Kidney (tissue), 14 donors: ENCODE data around the gene RPL38. TPM values are rescaled to one million over a fixed set of nuclear protein-coding genes. Genes with fewer than 3 reads are reported as not detected.

Experiments
- DNase-seq, 5 donors: peaks; one replicate each; pipeline ENCODE4 v3.0.0-alpha.2; 2013 to 2020
- FAIRE-seq: peaks from 2 replicates; lab custom pipeline; 2012; peaks lifted over from hg19 to GRCh38; lab: Jason Lieb, UNC
- H3K27ac ChIP-seq, 2 donors: one replicate each; pipeline ENCODE4 v1.7.0; 2013; ENCODE audit warnings: low read depth in 2 of 2, low read length in 2 of 2, inconsistent platforms in 1 of 2
- H3K27me3 ChIP-seq: one replicate; pipeline ENCODE4 v1.7.1; 2013; ENCODE audit warnings: low read length, inconsistent platforms; ENCODE audit not compliant: control insufficient read depth, insufficient read depth
- H3K36me3 ChIP-seq, 3 donors: one replicate each; pipeline versions ENCODE4 v1.7.0 to v1.7.1; 2013; ENCODE audit warnings: low read length in 3 of 3, control low read depth in 1 of 3, inconsistent platforms in 1 of 3; ENCODE audit not compliant: insufficient read depth in 3 of 3, control insufficient read depth in 2 of 3
- H3K4me1 ChIP-seq, 3 donors: one replicate each; pipeline versions ENCODE4 v1.7.0 to v1.7.1; 2013; ENCODE audit warnings: low read length in 3 of 3, inconsistent platforms in 1 of 3, low read depth in 1 of 3; ENCODE audit not compliant: control insufficient read depth in 2 of 3, insufficient read depth in 2 of 3
- H3K4me3 ChIP-seq, 3 donors: one replicate each; pipeline versions ENCODE4 v1.7.0 to v1.8.1; 2013; ENCODE audit warnings: low read length in 3 of 3, control low read depth in 1 of 3, inconsistent platforms in 1 of 3
- H3K9ac ChIP-seq, 3 donors: one replicate each; pipeline versions ENCODE4 v1.7.0 to v1.7.1; 2013; ENCODE audit warnings: low read length in 3 of 3, control low read depth in 1 of 3, inconsistent platforms in 1 of 3
- H3K9me3 ChIP-seq, 3 donors: one replicate each; pipeline versions ENCODE4 v1.7.0 to v1.7.1; 2013; ENCODE audit warnings: low read length in 3 of 3, control low read depth in 1 of 3, inconsistent platforms in 1 of 3; ENCODE audit not compliant: control insufficient read depth in 2 of 3, insufficient read depth in 1 of 3
- CTCF ChIP-seq: IDR thresholded peaks from 3 replicates; pipeline ENCODE4 v1.5.1; 2012; ENCODE audit warnings: mild to moderate bottlenecking, moderate library complexity, borderline replicate concordance; ENCODE audit not compliant: insufficient read depth; ENCODE audit errors: extremely low read depth
- intact Hi-C: fragments of 100-400 bp; cut with DNase I; formaldehyde crosslinking; loops from one replicate; pipeline ENCODE4 v1.11.1; 2022
- polyA plus RNA-seq: library from polyadenylated mRNA; stranded (reverse); fragments of 350-450 nt; fragmentation: Illumina TruSeq; extraction: RNeasy Lipid Tissue Mini Kit (QIAGEN cat#74804); gene quantifications from one replicate; pipeline ENCODE4 v1.2.3, GENCODE V29; 2014; ENCODE audit warnings: low read depth, low replicate concordance; ENCODE audit not compliant: insufficient read depth
- total RNA-seq: library from RNA; stranded (reverse); fragmentation: NEBNext Ultra II Directional; extraction: Animal tissue kit (Norgen Biotek cat#: 25700); gene quantifications from one replicate; pipeline ENCODE4 v1.2.1, GENCODE V29; 2021
- donor health status: control.
- donor health status: control.
- donor health status: control.
- donor health status: control.
- donor health status: control.
- donor health status: DM: yes; HTN: yes; CAD: no.
- donor health status: Normal renal cell carcinoma (clear cell type).

The RPL38 gene
- total and polyA plus RNA-seq, 2 donors from 2014 or later: 664 to 1,966 TPM

- Histone ChIP-seq H3K36me3 (no peaks in the 10 kb centered on the region), H3K27ac (no peak overlapping the region), H3K9me3 (no peaks in the 10 kb centered on the region), H3K4me3 (no peak overlapping the region), H3K4me1 (no peaks in the 10 kb centered on the region), H3K27me3 (no peaks in the 10 kb centered on the region), H3K9ac (no peak overlapping the region)
- no peak for TF ChIP-seq CTCF
- FAIRE-seq (no peak), DNase-seq (peak in 1 of 5 donors; percentile 14)
- intact Hi-C loops: no loop called here
Measured at GRCh38 chr17:74177018-74177450, 26.4 kb upstream of the RPL38 start.

GRCh38 chr17:74179576-74179975, 23.9 kb upstream of the RPL38 start:
- no peak overlapping the region for H3K27ac ChIP-seq
- H3K9me3 ChIP-seq: no peaks in the 10 kb centered on the region
- DNase-seq (peak in 1 of 5 donors; percentile 23), FAIRE-seq (no peak)
- no peaks in the 10 kb centered on the region for H3K27me3 ChIP-seq
- H3K4me1 ChIP-seq: no peaks in the 10 kb centered on the region
- intact Hi-C loops: no loop called here
- no peak overlapping the region for H3K4me3 ChIP-seq
- TF ChIP-seq CTCF: no peak
- no peak overlapping the region for H3K9ac ChIP-seq
- no peaks in the 10 kb centered on the region for H3K36me3 ChIP-seq

GRCh38 chr17:74180336-74180735, 23.1 kb upstream of the RPL38 start:
- peak in 1 of 5 donors; percentile 30 for DNase-seq
- Histone ChIP-seq H3K4me3 (no peak overlapping the region), H3K27ac (no peak overlapping the region), H3K9me3 (no peaks in the 10 kb centered on the region), H3K9ac (no peak overlapping the region), H3K27me3 (no peaks in the 10 kb centered on the region), H3K4me1 (no peaks in the 10 kb centered on the region), H3K36me3 (no peaks in the 10 kb centered on the region)
- no peak for FAIRE-seq
- intact Hi-C loops: no loop called here
- TF ChIP-seq CTCF: no peak

- TF ChIP-seq CTCF: no peak
- Histone ChIP-seq H3K4me3 (no peak overlapping the region), H3K27ac (no peak overlapping the region), H3K27me3 (no peaks in the 10 kb centered on the region), H3K9me3 (no peaks in the 10 kb centered on the region), H3K4me1 (no peaks in the 10 kb centered on the region), H3K36me3 (no peaks in the 10 kb centered on the region), H3K9ac (no peak overlapping the region)
- peak in 2 of 5 donors; percentile 0 to 32 for DNase-seq
- intact Hi-C loops: no loop called here
- no peak for FAIRE-seq
Measured at GRCh38 chr17:74181341-74181740, 22.1 kb upstream of the RPL38 start.
